HEK293 (cell line): ENCODE measurements around the gene LLGL1.
A peak's percentile ranks its signal among the peaks of the same experiment; 100 is the strongest.

Source experiments
- CTCF ChIA-PET: fragments of 350-600 bp; formaldehyde crosslinking; extraction: SDS; loops from one replicate; lab custom pipeline; 2021; ENCODE audit warnings: antibody characterized with exemption; lab: Yijun Ruan, JAX
- POLR2A ChIA-PET: fragments of 300-600 bp; formaldehyde crosslinking; extraction: SDS; loops from one replicate; lab custom pipeline; 2020; ENCODE audit warnings: antibody characterized with exemption, inconsistent platforms; lab: Yijun Ruan, JAX
- H3K27ac ChIP-seq: fragments of 200-500 bp; sonication (Bioruptor generic); 2 replicates; pipeline ENCODE4 v1.5.1; 2014; ENCODE audit warnings: low read depth, low read length, control low read depth, inconsistent platforms; ENCODE audit errors: extremely low read depth
- H3K36me3 ChIP-seq, 2 experiments: fragments of 200-500 bp in 1 of 2; sonication (Bioruptor generic) in 1 of 2; 1 replicate in 1 of 2; 2 replicates in 1 of 2; pipeline ENCODE4 v1.5.1; 2014 to 2017; ENCODE audit warnings: inconsistent platforms in 2 of 2, low read length in 2 of 2; ENCODE audit not compliant: control insufficient read depth in 2 of 2, insufficient read depth in 1 of 2
- H3K4me1 ChIP-seq: fragments of 200-500 bp; sonication (Bioruptor generic); 2 replicates; pipeline ENCODE4 v1.5.1; 2014; ENCODE audit warnings: mild to moderate bottlenecking, low read length, inconsistent platforms; ENCODE audit not compliant: control insufficient read depth, insufficient read depth
- H3K4me3 ChIP-seq: 2 replicates; pipeline ENCODE4 v1.5.1; 2011; ENCODE audit warnings: low read depth, mild to moderate bottlenecking, control low read depth, low read length, moderate library complexity
- H3K9me3 ChIP-seq: fragments of 200-500 bp; sonication (Bioruptor generic); 2 replicates; pipeline ENCODE4 v1.5.1; 2014; ENCODE audit warnings: low read depth, low read length, inconsistent platforms; ENCODE audit not compliant: control insufficient read depth, insufficient read depth
- BCL6B ChIP-seq: fragments of 450-650 bp; formaldehyde crosslinking; IDR thresholded peaks from 2 replicates; pipeline ENCODE4 v1.5.1; 2017; ENCODE audit warnings: missing biosample characterization, missing genetic modification characterization
- GFI1B ChIP-seq: fragments of 450-650 bp; formaldehyde crosslinking; IDR thresholded peaks from 2 replicates; pipeline ENCODE4 v1.5.1; 2016; ENCODE audit warnings: missing biosample characterization, missing genetic modification characterization
- KLF1 ChIP-seq: fragments of 450-650 bp; formaldehyde crosslinking; IDR thresholded peaks from 2 replicates; pipeline ENCODE4 v1.5.1; 2016; ENCODE audit warnings: missing biosample characterization, missing genetic modification characterization
- KLF16 ChIP-seq: fragments of 450-650 bp; formaldehyde crosslinking; IDR thresholded peaks from 2 replicates; pipeline ENCODE4 v1.5.1; 2017; ENCODE audit warnings: missing biosample characterization, missing genetic modification characterization
- KLF7 ChIP-seq: fragments of 450-650 bp; formaldehyde crosslinking; IDR thresholded peaks from 2 replicates; pipeline ENCODE4 v1.5.1; 2016; ENCODE audit warnings: missing biosample characterization, missing genetic modification characterization, borderline replicate concordance
- MEIS1 ChIP-seq: sonication (generic); formaldehyde crosslinking; IDR thresholded peaks from 2 replicates; pipeline ENCODE4 v1.8.1; 2022; ENCODE audit warnings: missing genetic modification reagents, mild to moderate bottlenecking, borderline replicate concordance
- PRDM6 ChIP-seq: fragments of 450-650 bp; formaldehyde crosslinking; IDR thresholded peaks from 2 replicates; pipeline ENCODE4 v1.5.1; 2017; ENCODE audit warnings: missing biosample characterization, missing genetic modification characterization
- SCRT2 ChIP-seq: fragments of 450-650 bp; formaldehyde crosslinking; IDR thresholded peaks from 2 replicates; pipeline ENCODE4 v1.5.1; 2016; ENCODE audit warnings: missing biosample characterization, missing genetic modification characterization
- TCF7L2 ChIP-seq: IDR thresholded peaks from 2 replicates; pipeline ENCODE4 v1.6.1; 2011; ENCODE audit warnings: low read depth, mild to moderate bottlenecking, inconsistent platforms, low read length, moderate library complexity, borderline replicate concordance
- ZBTB20 ChIP-seq: fragments of 450-650 bp; formaldehyde crosslinking; IDR thresholded peaks from 2 replicates; pipeline ENCODE4 v1.5.1; 2016; ENCODE audit warnings: missing biosample characterization, missing genetic modification characterization
- ZBTB6 ChIP-seq: fragments of 450-650 bp; formaldehyde crosslinking; IDR thresholded peaks from 2 replicates; pipeline ENCODE4 v1.5.1; 2017; ENCODE audit warnings: missing biosample characterization, missing genetic modification characterization
- ZNF10 ChIP-seq: fragments of 450-650 bp; formaldehyde crosslinking; IDR thresholded peaks from 2 replicates; pipeline ENCODE4 v1.5.1; 2017; ENCODE audit warnings: missing biosample characterization, missing genetic modification characterization
- ZNF175 ChIP-seq: fragments of 450-650 bp; formaldehyde crosslinking; IDR thresholded peaks from 2 replicates; pipeline ENCODE4 v1.5.1; 2016; ENCODE audit warnings: missing biosample characterization, missing genetic modification characterization
- ZNF184 ChIP-seq: fragments of 450-650 bp; IDR thresholded peaks from 2 replicates; pipeline ENCODE4 v1.5.1; 2018; ENCODE audit warnings: missing biosample characterization, mild to moderate bottlenecking, missing genetic modification characterization
- ZNF19 ChIP-seq: fragments of 450-650 bp; formaldehyde crosslinking; IDR thresholded peaks from 2 replicates; pipeline ENCODE4; 2016; ENCODE audit warnings: missing biosample characterization, missing genetic modification characterization, low read depth
- ZNF24 ChIP-seq: fragments of 450-650 bp; formaldehyde crosslinking; IDR thresholded peaks from 2 replicates; pipeline ENCODE4 v1.5.1; 2016; ENCODE audit warnings: missing biosample characterization, missing genetic modification characterization
- ZNF391 ChIP-seq: fragments of 450-650 bp; formaldehyde crosslinking; IDR thresholded peaks from 2 replicates; pipeline ENCODE4 v1.5.1; 2016; ENCODE audit warnings: low read depth, missing biosample characterization, missing genetic modification characterization, borderline replicate concordance
- ZNF404 ChIP-seq: fragments of 450-650 bp; formaldehyde crosslinking; IDR thresholded peaks from 2 replicates; pipeline ENCODE4 v1.5.1; 2017; ENCODE audit warnings: missing biosample characterization, missing genetic modification characterization
- ZNF501 ChIP-seq: fragments of 450-650 bp; formaldehyde crosslinking; IDR thresholded peaks from 2 replicates; pipeline ENCODE4 v1.5.1; 2016; ENCODE audit warnings: missing biosample characterization, missing genetic modification characterization
- ZNF521 ChIP-seq: fragments of 450-650 bp; formaldehyde crosslinking; IDR thresholded peaks from 2 replicates; pipeline ENCODE4 v1.5.1; 2017; ENCODE audit warnings: missing biosample characterization, mild to moderate bottlenecking, missing genetic modification characterization
- ZNF624 ChIP-seq: fragments of 450-650 bp; formaldehyde crosslinking; IDR thresholded peaks from 2 replicates; pipeline ENCODE4 v1.5.1; 2017; ENCODE audit warnings: missing biosample characterization, missing genetic modification characterization
- ZNF658 ChIP-seq: fragments of 450-650 bp; formaldehyde crosslinking; IDR thresholded peaks from 2 replicates; pipeline ENCODE4; 2016; ENCODE audit warnings: missing biosample characterization, missing genetic modification characterization
- ZNF692 ChIP-seq: fragments of 450-650 bp; formaldehyde crosslinking; IDR thresholded peaks from 2 replicates; pipeline ENCODE4 v1.5.1; 2016; ENCODE audit warnings: missing biosample characterization, missing genetic modification characterization
- ZNF777 ChIP-seq: fragments of 450-650 bp; formaldehyde crosslinking; IDR thresholded peaks from 2 replicates; pipeline ENCODE4 v1.5.1; 2017; ENCODE audit warnings: missing biosample characterization, missing genetic modification characterization, borderline replicate concordance
- ZSCAN23 ChIP-seq: fragments of 450-650 bp; formaldehyde crosslinking; IDR thresholded peaks from 2 replicates; pipeline ENCODE4 v1.5.1; 2016; ENCODE audit warnings: missing biosample characterization, missing genetic modification characterization
- TF ChIP-seq, protein P1 (sequence below): fragments of 450-650 bp; formaldehyde crosslinking; IDR thresholded peaks from 2 replicates; pipeline ENCODE4 v1.5.1; 2016; ENCODE audit warnings: missing biosample characterization, missing genetic modification characterization

The LLGL1 gene

GRCh38 chr17:18280766-18281371, 55.4 kb downstream of the LLGL1 start:
- TF ChIP-seq ZNF624 (tag by site-specific recombination): no peak
- TF ChIP-seq ZBTB20: peak; percentile 21; the same call in 1 of the 2 replicates
- ChIA-PET CTCF (no interaction called here), POLR2A (no interaction called here)
- Histone ChIP-seq H3K9me3 (no peaks in the 10 kb centered on the region), H3K27ac (no peak overlapping the region), H3K4me3 (no peak overlapping the region), H3K4me1 (no peaks in the 10 kb centered on the region), H3K36me3 (peaks cover 76 to 99% of the 10 kb centered on the region in 2 experiments)

GRCh38 chr17:18281788-18282187, 56.4 kb downstream of the LLGL1 start:
- H3K36me3 ChIP-seq: peaks cover 77 to 97% of the 10 kb centered on the region in 2 experiments
- H3K9me3 ChIP-seq: no peaks in the 10 kb centered on the region
- CTCF ChIA-PET: no interaction called here
- POLR2A ChIA-PET: interaction anchor here (1.0 kb wide), 1 partner anchor 13 kb away, joined by 3 read pairs; no protein-coding TSS in a partner anchor
- H3K4me3 ChIP-seq: no peak overlapping the region
- no peak overlapping the region for H3K27ac ChIP-seq
- TF ChIP-seq ZNF501 (tag by site-specific recombination): no peak
- TF ChIP-seq SCRT2 (tag by site-specific recombination): peak; percentile 65
- TF ChIP-seq ZNF10 (tag by site-specific recombination): peak; percentile 100
- TF ChIP-seq ZNF24 (tag by site-specific recombination): no peak
- no peak for TF ChIP-seq BCL6B (tag by site-specific recombination)
- no peak for TF ChIP-seq ZNF184 (tag by site-specific recombination)
- no peak for TF ChIP-seq ZNF658
- no peak for TF ChIP-seq KLF1
- TF ChIP-seq, all 188 proteins: peak for 2
- no peaks in the 10 kb centered on the region for H3K4me1 ChIP-seq

GRCh38 chr17:18285296-18285695, 59.9 kb downstream of the LLGL1 start:
- H3K4me1 ChIP-seq: no peaks in the 10 kb centered on the region
- ChIA-PET POLR2A (interaction anchor here (1.1 kb wide), 1 partner anchor 17 kb away, joined by 5 read pairs; no protein-coding TSS in a partner anchor), CTCF (interaction anchor here (0.7 kb wide), 1 partner anchor 46 kb away, joined by 3 read pairs; no protein-coding TSS in a partner anchor)
- H3K4me3 ChIP-seq: no peak overlapping the region
- no peak overlapping the region for H3K27ac ChIP-seq
- H3K9me3 ChIP-seq: no peaks in the 10 kb centered on the region
- peaks cover 89 to 97% of the 10 kb centered on the region in 2 experiments for H3K36me3 ChIP-seq
- TF ChIP-seq ZNF521 (no peak), ZNF175 (tag by site-specific recombination) (no peak), ZNF391 (tag by site-specific recombination) (no peak), TCF7L2 (no peak), ZNF404 (tag by site-specific recombination) (no peak), ZBTB6 (tag by site-specific recombination) (no peak), ZSCAN23 (tag by site-specific recombination) (no peak), KLF16 (no peak), PRDM6 (tag by site-specific recombination) (no peak), ZNF19 (tag by site-specific recombination) (no peak), ZNF692 (tag by site-specific recombination) (no peak), ZNF777 (tag by site-specific recombination) (no peak), GFI1B (tag by site-specific recombination) (no peak), KLF7 (tag by site-specific recombination) (no peak), MEIS1 (CRISPR knock-in tag) (no peak)
- TF ChIP-seq, protein P1, sequence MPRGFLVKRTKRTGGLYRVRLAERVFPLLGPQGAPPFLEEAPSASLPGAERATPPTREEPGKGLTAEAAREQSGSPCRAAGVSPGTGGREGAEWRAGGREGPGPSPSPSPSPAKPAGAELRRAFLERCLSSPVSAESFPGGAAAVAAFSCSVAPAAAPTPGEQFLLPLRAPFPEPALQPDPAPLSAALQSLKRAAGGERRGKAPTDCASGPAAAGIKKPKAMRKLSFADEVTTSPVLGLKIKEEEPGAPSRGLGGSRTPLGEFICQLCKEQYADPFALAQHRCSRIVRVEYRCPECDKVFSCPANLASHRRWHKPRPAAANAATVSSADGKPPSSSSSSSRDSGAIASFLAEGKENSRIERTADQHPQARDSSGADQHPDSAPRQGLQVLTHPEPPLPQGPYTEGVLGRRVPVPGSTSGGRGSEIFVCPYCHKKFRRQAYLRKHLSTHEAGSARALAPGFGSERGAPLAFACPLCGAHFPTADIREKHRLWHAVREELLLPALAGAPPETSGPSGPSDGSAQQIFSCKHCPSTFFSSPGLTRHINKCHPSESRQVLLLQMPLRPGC (tag by site-specific recombination): no peak
